Mucosa of descending colon (tissue), 3 donors: ENCODE measurements around the gene SYT5. TPM values are rescaled to one million over a fixed set of nuclear protein-coding genes. Genes with fewer than 3 reads are reported as not detected.

Source experiments
- ATAC-seq: fragments of 200-7000 bp; cut with Tn5 transposase; one replicate; pipeline ENCODE4 v1.9.1; 2020; ENCODE audit warnings: mild to moderate bottlenecking, moderate library complexity
- DNase-seq, 3 donors: peaks; one replicate each; pipeline ENCODE4 v3.0.0-alpha.2; 2020
- H3K36me3 ChIP-seq: fragments of 200-600 bp; one replicate; pipeline ENCODE4 v1.8.0; 2021; ENCODE audit warnings: low read depth, mild to moderate bottlenecking
- H3K4me1 ChIP-seq: fragments of 200-600 bp; one replicate; pipeline ENCODE4 v1.8.0; 2021; ENCODE audit warnings: low read depth, mild to moderate bottlenecking
- H3K4me3 ChIP-seq: fragments of 200-600 bp; one replicate; pipeline ENCODE4 v1.8.0; 2021; ENCODE audit warnings: mild to moderate bottlenecking
- H3K9me3 ChIP-seq: fragments of 200-600 bp; one replicate; pipeline ENCODE4 v1.8.0; 2021; ENCODE audit warnings: mild to moderate bottlenecking
- intact Hi-C, 2 donors: fragments of 100-400 bp; cut with DNase I in 1 of 2; cut with micrococcal nuclease in 1 of 2; formaldehyde crosslinking; loops; one replicate each; pipeline versions ENCODE4 v1.11.0 to v1.11.1; 2022; cut with DNase I, micrococcal nuclease
- long read RNA-seq, 2 donors: library from polyadenylated mRNA; unstranded; transcript quantifications; one replicate each; pipeline ENCODE4 v2.0.0, GENCODE V29; 2019 to 2021
- total RNA-seq, 3 donors: library from RNA; stranded (reverse); fragmentation: NEBNext Ultra II Directional in 2 of 3; extraction: Animal tissue kit (Norgen Biotek cat#: 25700) in 2 of 3; gene quantifications; one replicate each; pipeline versions ENCODE4 v1.2.1 to v1.2.4, GENCODE V29; 2021 to 2023
- TF ChIP-seq, protein P1 (sequence below): fragments of 200-600 bp; IDR thresholded peaks from one replicate; pipeline ENCODE4 v1.8.0; 2022; ENCODE audit warnings: antibody characterized with exemption, mild to moderate bottlenecking
- donor health status: DM: no; HTN: no; CAD: no; lungs with moderate emphysema.
- donor health status: DM: no; HTN: no; CAD: no.
- donor health status: DM: no; HTN: yes; CAD: no.

Gene SYT5
- 1 to 10 TPM; 1.0 to 2.9 (median 1.2) TPM for total RNA-seq
- long read RNA-seq, donor 1, partial matches to known transcripts: 0 of 2 reads
- long read RNA-seq, donor 1, other reads (novel, unspliced or antisense): 1 of 2 reads
- long read RNA-seq, donor 2: 0 reads

GRCh38 chr19:55179606-55180484 is at the start of gene SYT5:
TSS of gene SYT5 (minus strand) at chr19:55180289. CDS start at chr19:55179041, 1,248 bp downstream.
- TF ChIP-seq, protein P1, sequence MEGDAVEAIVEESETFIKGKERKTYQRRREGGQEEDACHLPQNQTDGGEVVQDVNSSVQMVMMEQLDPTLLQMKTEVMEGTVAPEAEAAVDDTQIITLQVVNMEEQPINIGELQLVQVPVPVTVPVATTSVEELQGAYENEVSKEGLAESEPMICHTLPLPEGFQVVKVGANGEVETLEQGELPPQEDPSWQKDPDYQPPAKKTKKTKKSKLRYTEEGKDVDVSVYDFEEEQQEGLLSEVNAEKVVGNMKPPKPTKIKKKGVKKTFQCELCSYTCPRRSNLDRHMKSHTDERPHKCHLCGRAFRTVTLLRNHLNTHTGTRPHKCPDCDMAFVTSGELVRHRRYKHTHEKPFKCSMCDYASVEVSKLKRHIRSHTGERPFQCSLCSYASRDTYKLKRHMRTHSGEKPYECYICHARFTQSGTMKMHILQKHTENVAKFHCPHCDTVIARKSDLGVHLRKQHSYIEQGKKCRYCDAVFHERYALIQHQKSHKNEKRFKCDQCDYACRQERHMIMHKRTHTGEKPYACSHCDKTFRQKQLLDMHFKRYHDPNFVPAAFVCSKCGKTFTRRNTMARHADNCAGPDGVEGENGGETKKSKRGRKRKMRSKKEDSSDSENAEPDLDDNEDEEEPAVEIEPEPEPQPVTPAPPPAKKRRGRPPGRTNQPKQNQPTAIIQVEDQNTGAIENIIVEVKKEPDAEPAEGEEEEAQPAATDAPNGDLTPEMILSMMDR: no peak
- ATAC-seq: peak; percentile 85
- DNase-seq: peak; percentile 63 to 80 (median 68)
- H3K36me3 ChIP-seq: no peaks in the 10 kb centered on the region
- intact Hi-C loops: no loop called here
- H3K9me3 ChIP-seq: no peaks in the 10 kb centered on the region
- no peak within 1 kb of the TSS for H3K4me3 ChIP-seq
- H3K4me1 ChIP-seq: peaks cover 13% of the 10 kb centered on the region

- H3K36me3 ChIP-seq: peaks cover 8% of the 10 kb centered on the region
Measured at GRCh38 chr19:55229789-55230182, 49.7 kb upstream of the SYT5 start.

DNA sequence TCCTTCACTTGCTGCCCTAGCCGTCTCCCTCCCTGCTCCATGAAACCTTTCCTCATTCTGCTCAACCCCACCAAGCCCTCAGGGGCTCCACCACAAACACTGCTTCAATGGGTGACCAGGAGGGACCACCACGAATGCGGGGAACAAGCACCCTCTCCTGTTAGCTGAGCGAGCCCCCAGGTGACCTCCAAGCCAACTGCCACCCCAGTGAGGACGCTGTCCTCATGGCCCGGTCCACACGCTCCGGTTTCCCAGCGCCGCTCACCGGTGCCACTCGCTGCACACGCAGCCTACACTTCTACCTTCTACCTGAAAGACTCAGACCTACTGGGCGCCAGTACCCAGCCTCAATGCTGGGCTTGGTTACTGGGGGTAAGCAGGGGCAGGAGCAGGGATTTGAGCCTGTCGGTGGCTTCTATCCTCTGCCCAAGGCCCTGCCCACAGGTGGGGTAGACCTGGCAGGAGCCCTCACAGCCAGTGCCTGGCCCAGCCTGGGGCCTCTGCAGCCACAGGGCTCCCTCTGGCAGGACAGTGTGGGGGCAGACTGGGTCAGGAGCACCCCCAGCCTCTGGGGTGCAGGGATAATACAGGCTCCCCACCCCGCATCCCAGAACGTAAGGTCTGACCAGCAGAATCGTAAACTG is 49.2 kb upstream of the SYT5 start:
- ATAC-seq (no peak), DNase-seq (no peak)
- H3K4me1 ChIP-seq: no peaks in the 10 kb centered on the region
- intact Hi-C loops: no loop called here
- H3K9me3 ChIP-seq: no peaks in the 10 kb centered on the region
- H3K36me3 ChIP-seq: peaks cover 8% of the 10 kb centered on the region
- H3K4me3 ChIP-seq: no peak overlapping the region
- TF ChIP-seq, protein P1: no peak

More at GRCh38 chr19:55229789-55230182, 49.7 kb upstream of the SYT5 start:
- H3K9me3 ChIP-seq: no peaks in the 10 kb centered on the region
- no peak for ATAC-seq
- intact Hi-C loops: no loop called here
- H3K4me3 ChIP-seq: no peak overlapping the region
- H3K4me1 ChIP-seq: no peaks in the 10 kb centered on the region
- DNase-seq: peak in 1 of 3 donors; percentile 48
- TF ChIP-seq, protein P1: no peak

DNA sequence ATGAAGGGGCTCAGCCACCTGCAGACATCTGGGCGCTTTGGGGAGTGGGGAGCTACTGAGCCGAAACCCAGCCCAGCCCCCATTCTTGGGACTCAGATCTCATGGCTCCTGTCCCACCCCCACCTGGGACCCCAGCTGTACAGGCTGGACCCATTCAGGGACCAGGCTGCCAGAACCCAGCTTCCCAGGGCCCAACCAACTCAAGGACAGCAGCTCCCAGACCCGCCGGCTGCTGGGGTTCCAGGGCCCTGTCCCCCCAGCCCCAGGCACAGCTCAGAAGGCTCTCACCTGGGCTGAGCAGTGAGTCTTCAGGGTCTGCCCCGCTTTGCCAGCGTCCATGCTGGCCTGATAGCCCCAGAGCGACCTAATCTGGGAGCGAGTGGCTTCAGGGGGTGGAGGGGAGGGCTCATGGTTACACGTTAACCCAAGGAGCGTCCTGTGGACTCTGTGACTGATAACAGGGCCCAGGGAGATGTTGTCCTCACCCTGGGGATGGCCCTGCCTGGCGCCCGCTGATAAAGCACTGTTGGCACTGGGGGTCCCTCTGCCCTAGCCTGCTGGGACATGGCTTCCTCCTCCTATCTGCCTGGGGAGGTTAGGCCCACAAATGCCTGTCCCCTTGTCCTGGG is 48.4 kb upstream of the SYT5 start, which contains the start of gene TMEM86B:
TSS of gene TMEM86B (minus strand) at position 361 of the 629 bp plus-strand sequence. CDS start at position 339, 22 bp downstream.
- TF ChIP-seq, protein P1: no peak
- Histone ChIP-seq H3K36me3 (peaks cover 8% of the 10 kb centered on the region), H3K4me3 (no peak within 1 kb of the TSS), H3K4me1 (no peaks in the 10 kb centered on the region), H3K9me3 (no peaks in the 10 kb centered on the region)
- ATAC-seq (peak; percentile 64), DNase-seq (no peak)
- intact Hi-C loops: no loop called here

- intact Hi-C loops: no loop called here
- ATAC-seq (no peak), DNase-seq (no peak)
- Histone ChIP-seq H3K36me3 (peaks cover 8% of the 10 kb centered on the region), H3K9me3 (no peaks in the 10 kb centered on the region), H3K4me1 (no peaks in the 10 kb centered on the region), H3K4me3 (no peak overlapping the region)
- TF ChIP-seq, protein P1: no peak
Measured at GRCh38 chr19:55228015-55228391, 47.9 kb upstream of the SYT5 start.
